ENCODE data around the gene SEMA3E.

- TF ChIP-seq, protein P1, sequence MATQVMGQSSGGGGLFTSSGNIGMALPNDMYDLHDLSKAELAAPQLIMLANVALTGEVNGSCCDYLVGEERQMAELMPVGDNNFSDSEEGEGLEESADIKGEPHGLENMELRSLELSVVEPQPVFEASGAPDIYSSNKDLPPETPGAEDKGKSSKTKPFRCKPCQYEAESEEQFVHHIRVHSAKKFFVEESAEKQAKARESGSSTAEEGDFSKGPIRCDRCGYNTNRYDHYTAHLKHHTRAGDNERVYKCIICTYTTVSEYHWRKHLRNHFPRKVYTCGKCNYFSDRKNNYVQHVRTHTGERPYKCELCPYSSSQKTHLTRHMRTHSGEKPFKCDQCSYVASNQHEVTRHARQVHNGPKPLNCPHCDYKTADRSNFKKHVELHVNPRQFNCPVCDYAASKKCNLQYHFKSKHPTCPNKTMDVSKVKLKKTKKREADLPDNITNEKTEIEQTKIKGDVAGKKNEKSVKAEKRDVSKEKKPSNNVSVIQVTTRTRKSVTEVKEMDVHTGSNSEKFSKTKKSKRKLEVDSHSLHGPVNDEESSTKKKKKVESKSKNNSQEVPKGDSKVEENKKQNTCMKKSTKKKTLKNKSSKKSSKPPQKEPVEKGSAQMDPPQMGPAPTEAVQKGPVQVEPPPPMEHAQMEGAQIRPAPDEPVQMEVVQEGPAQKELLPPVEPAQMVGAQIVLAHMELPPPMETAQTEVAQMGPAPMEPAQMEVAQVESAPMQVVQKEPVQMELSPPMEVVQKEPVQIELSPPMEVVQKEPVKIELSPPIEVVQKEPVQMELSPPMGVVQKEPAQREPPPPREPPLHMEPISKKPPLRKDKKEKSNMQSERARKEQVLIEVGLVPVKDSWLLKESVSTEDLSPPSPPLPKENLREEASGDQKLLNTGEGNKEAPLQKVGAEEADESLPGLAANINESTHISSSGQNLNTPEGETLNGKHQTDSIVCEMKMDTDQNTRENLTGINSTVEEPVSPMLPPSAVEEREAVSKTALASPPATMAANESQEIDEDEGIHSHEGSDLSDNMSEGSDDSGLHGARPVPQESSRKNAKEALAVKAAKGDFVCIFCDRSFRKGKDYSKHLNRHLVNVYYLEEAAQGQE (IDR thresholded peaks at IDR 0.05; ENCODE audit: insufficient replicate concordance, low read depth) = no peak
- TF ChIP-seq, protein P2, sequence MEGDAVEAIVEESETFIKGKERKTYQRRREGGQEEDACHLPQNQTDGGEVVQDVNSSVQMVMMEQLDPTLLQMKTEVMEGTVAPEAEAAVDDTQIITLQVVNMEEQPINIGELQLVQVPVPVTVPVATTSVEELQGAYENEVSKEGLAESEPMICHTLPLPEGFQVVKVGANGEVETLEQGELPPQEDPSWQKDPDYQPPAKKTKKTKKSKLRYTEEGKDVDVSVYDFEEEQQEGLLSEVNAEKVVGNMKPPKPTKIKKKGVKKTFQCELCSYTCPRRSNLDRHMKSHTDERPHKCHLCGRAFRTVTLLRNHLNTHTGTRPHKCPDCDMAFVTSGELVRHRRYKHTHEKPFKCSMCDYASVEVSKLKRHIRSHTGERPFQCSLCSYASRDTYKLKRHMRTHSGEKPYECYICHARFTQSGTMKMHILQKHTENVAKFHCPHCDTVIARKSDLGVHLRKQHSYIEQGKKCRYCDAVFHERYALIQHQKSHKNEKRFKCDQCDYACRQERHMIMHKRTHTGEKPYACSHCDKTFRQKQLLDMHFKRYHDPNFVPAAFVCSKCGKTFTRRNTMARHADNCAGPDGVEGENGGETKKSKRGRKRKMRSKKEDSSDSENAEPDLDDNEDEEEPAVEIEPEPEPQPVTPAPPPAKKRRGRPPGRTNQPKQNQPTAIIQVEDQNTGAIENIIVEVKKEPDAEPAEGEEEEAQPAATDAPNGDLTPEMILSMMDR (IDR thresholded peaks at IDR 0.05; ENCODE audit: insufficient read depth, low read length) = no peak
- TF ChIP-seq POLR2AphosphoS5 (IDR thresholded peaks at IDR 0.05; ENCODE audit: low read depth) = no peak
- TF ChIP-seq GABPA (IDR thresholded peaks at IDR 0.05; ENCODE audit: low read depth) = no peak
- TF ChIP-seq SPI1 (IDR thresholded peaks at IDR 0.05; ENCODE audit: borderline replicate concordance, low read depth) = no peak
These were observed 100.7 kb downstream of the SEMA3E start for GRCh38 chr7:83548250-83548649.
